PFSK-1 (cell line): ENCODE data around the gene PC.

ENCODE experiments used
- FOXP2 ChIP-seq: optimal IDR thresholded peaks from 2 replicates; pipeline ENCODE3; 2011; ENCODE audit warnings: borderline replicate concordance, control low read depth, inconsistent platforms; ENCODE audit not compliant: insufficient read depth; ENCODE audit errors: extremely low read length, extremely low read depth
- POLR2AphosphoS5 ChIP-seq: IDR thresholded peaks from 2 replicates; pipeline ENCODE4 v1.6.1; 2012; ENCODE audit warnings: low read depth, mild to moderate bottlenecking, control low read depth, low read length, moderate library complexity
- SIN3A ChIP-seq: IDR thresholded peaks from 2 replicates; pipeline ENCODE4 v1.6.1; 2012; ENCODE audit warnings: mild to moderate bottlenecking, low read length, moderate library complexity, borderline replicate concordance; ENCODE audit not compliant: insufficient read depth
- TAF1 ChIP-seq: IDR thresholded peaks from 2 replicates; pipeline ENCODE4 v1.6.1; 2012; ENCODE audit warnings: low read length, control low read depth, borderline replicate concordance; ENCODE audit not compliant: insufficient read depth
- TF ChIP-seq, protein P1 (sequence below), 2 experiments: IDR thresholded peaks; 2 replicates each; pipeline versions ENCODE4 v1.6.1 to v1.8.0; 2011 to 2012; ENCODE audit warnings: low read depth in 2 of 2, low read length in 2 of 2, control low read depth in 1 of 2, inconsistent platforms in 1 of 2, mild to moderate bottlenecking in 1 of 2, moderate library complexity in 1 of 2; ENCODE audit not compliant: insufficient read depth in 1 of 2

DNA sequence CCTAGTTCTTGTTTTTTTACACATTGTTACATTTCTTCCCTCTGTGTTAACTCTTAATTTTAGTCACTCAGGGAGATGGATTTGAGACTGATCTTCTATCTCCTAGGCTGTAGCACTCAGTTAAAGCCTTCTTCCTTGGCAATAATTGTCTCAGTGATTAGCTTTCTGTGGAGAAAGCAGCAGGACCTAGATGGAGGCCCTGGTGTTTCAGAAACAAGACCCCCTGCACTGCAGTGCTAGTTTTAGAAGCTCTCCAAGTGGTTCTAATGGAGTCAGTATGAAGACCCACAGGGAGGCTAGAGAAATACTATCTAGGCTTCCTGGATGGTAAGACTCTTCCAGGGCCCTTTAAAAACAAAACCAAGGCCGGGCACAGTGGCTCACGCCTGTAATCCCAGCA lies 4.1 kb upstream of the PC start:
- TF ChIP-seq SIN3A (no peak), POLR2AphosphoS5 (no peak), TAF1 (no peak), FOXP2 (no peak)
- TF ChIP-seq, protein P1, sequence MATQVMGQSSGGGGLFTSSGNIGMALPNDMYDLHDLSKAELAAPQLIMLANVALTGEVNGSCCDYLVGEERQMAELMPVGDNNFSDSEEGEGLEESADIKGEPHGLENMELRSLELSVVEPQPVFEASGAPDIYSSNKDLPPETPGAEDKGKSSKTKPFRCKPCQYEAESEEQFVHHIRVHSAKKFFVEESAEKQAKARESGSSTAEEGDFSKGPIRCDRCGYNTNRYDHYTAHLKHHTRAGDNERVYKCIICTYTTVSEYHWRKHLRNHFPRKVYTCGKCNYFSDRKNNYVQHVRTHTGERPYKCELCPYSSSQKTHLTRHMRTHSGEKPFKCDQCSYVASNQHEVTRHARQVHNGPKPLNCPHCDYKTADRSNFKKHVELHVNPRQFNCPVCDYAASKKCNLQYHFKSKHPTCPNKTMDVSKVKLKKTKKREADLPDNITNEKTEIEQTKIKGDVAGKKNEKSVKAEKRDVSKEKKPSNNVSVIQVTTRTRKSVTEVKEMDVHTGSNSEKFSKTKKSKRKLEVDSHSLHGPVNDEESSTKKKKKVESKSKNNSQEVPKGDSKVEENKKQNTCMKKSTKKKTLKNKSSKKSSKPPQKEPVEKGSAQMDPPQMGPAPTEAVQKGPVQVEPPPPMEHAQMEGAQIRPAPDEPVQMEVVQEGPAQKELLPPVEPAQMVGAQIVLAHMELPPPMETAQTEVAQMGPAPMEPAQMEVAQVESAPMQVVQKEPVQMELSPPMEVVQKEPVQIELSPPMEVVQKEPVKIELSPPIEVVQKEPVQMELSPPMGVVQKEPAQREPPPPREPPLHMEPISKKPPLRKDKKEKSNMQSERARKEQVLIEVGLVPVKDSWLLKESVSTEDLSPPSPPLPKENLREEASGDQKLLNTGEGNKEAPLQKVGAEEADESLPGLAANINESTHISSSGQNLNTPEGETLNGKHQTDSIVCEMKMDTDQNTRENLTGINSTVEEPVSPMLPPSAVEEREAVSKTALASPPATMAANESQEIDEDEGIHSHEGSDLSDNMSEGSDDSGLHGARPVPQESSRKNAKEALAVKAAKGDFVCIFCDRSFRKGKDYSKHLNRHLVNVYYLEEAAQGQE (IDR thresholded peaks at IDR 0.05; ENCODE audit: insufficient read depth in 1 of 2, low read depth in 2 of 2, low read length in 2 of 2): no peak
